ENCODE results near the gene TGFBR2.

The TGFBR2 gene

DNA sequence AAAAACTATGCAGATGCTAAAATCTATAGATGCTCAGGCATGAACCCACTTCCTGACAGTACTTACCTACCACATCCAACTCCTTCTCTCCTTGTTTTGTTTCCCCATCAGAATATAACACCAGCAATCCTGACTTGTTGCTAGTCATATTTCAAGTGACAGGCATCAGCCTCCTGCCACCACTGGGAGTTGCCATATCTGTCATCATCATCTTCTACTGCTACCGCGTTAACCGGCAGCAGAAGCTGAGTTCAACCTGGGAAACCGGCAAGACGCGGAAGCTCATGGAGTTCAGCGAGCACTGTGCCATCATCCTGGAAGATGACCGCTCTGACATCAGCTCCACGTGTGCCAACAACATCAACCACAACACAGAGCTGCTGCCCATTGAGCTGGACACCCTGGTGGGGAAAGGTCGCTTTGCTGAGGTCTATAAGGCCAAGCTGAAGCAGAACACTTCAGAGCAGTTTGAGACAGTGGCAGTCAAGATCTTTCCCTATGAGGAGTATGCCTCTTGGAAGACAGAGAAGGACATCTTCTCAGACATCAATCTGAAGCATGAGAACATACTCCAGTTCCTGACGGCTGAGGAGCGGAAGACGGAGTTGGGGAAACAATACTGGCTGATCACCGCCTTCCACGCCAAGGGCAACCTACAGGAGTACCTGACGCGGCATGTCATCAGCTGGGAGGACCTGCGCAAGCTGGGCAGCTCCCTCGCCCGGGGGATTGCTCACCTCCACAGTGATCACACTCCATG is 65.3 kb downstream of the TGFBR2 start:
- Histone ChIP-seq H3K9me3 (no peaks in the 10 kb centered on the region), H3K27ac (peak overlapping the region; percentile 18 to 31), H3K4me3 (no peak overlapping the region), H3K27me3 (no peaks in the 10 kb centered on the region), H3K36me3 (peaks cover 50 to 80% (median 55%) of the 10 kb centered on the region in 3 donors), H3K4me1 (peaks cover 0 to 58% (median 18%) of the 10 kb centered on the region in 4 donors)
- intact Hi-C loops (cut with DNase I; ENCODE audit: low total_unique reads), result no loop called here
- no peak for TF ChIP-seq CTCF (IDR thresholded peaks at IDR 0.05)
- DNase-seq, result no peak

DNA sequence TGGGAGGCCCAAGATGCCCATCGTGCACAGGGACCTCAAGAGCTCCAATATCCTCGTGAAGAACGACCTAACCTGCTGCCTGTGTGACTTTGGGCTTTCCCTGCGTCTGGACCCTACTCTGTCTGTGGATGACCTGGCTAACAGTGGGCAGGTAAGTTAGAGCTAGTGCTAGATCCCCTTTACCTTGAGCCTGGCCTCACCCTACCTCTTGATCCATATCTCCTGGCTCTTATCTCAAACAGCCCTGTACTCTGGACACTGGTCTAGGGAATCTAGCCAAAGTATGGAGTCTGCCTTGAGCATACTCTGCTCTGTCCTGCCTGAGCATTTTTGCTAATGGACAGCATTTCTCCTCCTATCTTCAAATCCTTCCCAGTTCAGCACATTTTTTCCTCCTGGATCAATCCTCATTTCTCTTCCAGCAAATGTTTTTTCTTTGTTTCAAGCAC is 65.9 kb downstream of the TGFBR2 start:
- no peak for DNase-seq
- peaks cover 0 to 57% (median 14%) of the 10 kb centered on the region in 4 donors for H3K4me1 ChIP-seq
- no peaks in the 10 kb centered on the region for H3K9me3 ChIP-seq
- intact Hi-C loops (cut with DNase I; ENCODE audit: low total_unique reads), result no loop called here
- no peak for TF ChIP-seq CTCF (IDR thresholded peaks at IDR 0.05)
- peak overlapping the region; percentile 18 to 31 for H3K27ac ChIP-seq
- H3K27me3 ChIP-seq, result no peaks in the 10 kb centered on the region
- peaks cover 56 to 86% (median 56%) of the 10 kb centered on the region in 3 donors for H3K36me3 ChIP-seq
- H3K4me3 ChIP-seq, result no peak overlapping the region

DNA sequence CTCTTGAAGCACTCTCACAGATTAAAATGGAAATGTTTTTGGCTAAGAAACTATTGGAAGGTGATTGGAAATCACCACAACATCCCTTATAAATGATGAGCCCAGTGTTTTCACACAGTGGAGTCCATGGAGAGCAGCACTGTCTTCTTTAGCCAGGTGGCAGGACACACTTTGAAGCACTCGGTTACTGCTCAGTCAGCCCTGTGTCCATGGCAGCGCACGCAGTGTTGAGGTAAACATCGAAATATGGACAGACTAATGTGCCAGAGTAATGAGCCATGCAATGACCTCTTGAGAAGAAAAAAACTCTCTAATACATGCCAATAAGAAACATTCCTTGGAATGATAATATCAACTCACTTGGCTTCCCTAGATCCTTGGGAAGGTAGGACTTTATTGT is 66.6 kb downstream of the TGFBR2 start:
- peaks cover 0 to 53% (median 14%) of the 10 kb centered on the region in 4 donors for H3K4me1 ChIP-seq
- intact Hi-C loops (cut with DNase I; ENCODE audit: low total_unique reads), result no loop called here
- H3K27ac ChIP-seq, result peak overlapping the region; percentile 18 to 31
- no peaks in the 10 kb centered on the region for H3K9me3 ChIP-seq
- H3K27me3 ChIP-seq, result no peaks in the 10 kb centered on the region
- TF ChIP-seq CTCF (IDR thresholded peaks at IDR 0.05), result no peak
- H3K4me3 ChIP-seq, result no peak overlapping the region
- peaks cover 62 to 92% (median 63%) of the 10 kb centered on the region in 3 donors for H3K36me3 ChIP-seq
- DNase-seq, result peak in 1 of 2 donors; percentile 67

- DNase-seq, result no peak
- no peak for TF ChIP-seq CTCF (IDR thresholded peaks at IDR 0.05)
- peaks cover 69 to 94% (median 70%) of the 10 kb centered on the region in 3 donors for H3K36me3 ChIP-seq
- intact Hi-C loops (cut with DNase I; ENCODE audit: low total_unique reads), result no loop called here
- no peaks in the 10 kb centered on the region for H3K9me3 ChIP-seq
- no peaks in the 10 kb centered on the region for H3K27me3 ChIP-seq
- H3K27ac ChIP-seq, result peak overlapping the region; percentile 18 to 31
- H3K4me1 ChIP-seq, result peaks cover 0 to 47% (median 14%) of the 10 kb centered on the region in 4 donors
- no peak overlapping the region for H3K4me3 ChIP-seq
Observed at GRCh38 chr3:30673425-30674341, 67.3 kb downstream of the TGFBR2 start.

- H3K4me3 ChIP-seq, result no peak overlapping the region
- intact Hi-C loops (cut with DNase I; ENCODE audit: low total_unique reads), result no loop called here
- peaks cover 0 to 57% (median 17%) of the 10 kb centered on the region in 4 donors for H3K4me1 ChIP-seq
- H3K36me3 ChIP-seq, result peaks cover 75 to 97% (median 78%) of the 10 kb centered on the region in 3 donors
- no peaks in the 10 kb centered on the region for H3K9me3 ChIP-seq
- TF ChIP-seq CTCF (IDR thresholded peaks at IDR 0.05), result no peak
- H3K27ac ChIP-seq, result no peak overlapping the region
- no peaks in the 10 kb centered on the region for H3K27me3 ChIP-seq
- no peak for DNase-seq
Observed at GRCh38 chr3:30675006-30675405, 68.6 kb downstream of the TGFBR2 start.
